Immature natural killer cell (primary cell): Measurements from ENCODE around the gene BTBD19. TPM values are rescaled to one million over a fixed set of nuclear protein-coding genes. Genes with fewer than 3 reads are reported as not detected.
"Not testable (repeated sequence)": the region's sequence is repeated elsewhere in the genome, so short reads cannot be mapped to it uniquely, and the experiment has no call there.

ENCODE experiments used
- DNase-seq, 3 donors: peaks; one replicate each; pipeline ENCODE4 v3.0.0; 2022; ENCODE audit warnings: mixed read lengths in 1 of 3
- H3K27ac Mint-ChIP-seq, 6 donors: one replicate each; pipeline ENCODE4 v1.8.0; 2020; ENCODE audit warnings: mixed read lengths in 6 of 6, mild to moderate bottlenecking in 5 of 6, inconsistent platforms in 4 of 6, moderate library complexity in 3 of 6
- H3K27me3 Mint-ChIP-seq, 3 donors: one replicate each; pipeline ENCODE4 v1.8.0; 2020 to 2021; ENCODE audit warnings: low read depth in 3 of 3, mild to moderate bottlenecking in 3 of 3, mixed read lengths in 3 of 3, moderate library complexity in 3 of 3, inconsistent platforms in 1 of 3
- H3K36me3 Mint-ChIP-seq, 3 donors: one replicate each; pipeline ENCODE4 v1.8.0; 2020; ENCODE audit warnings: mixed read lengths in 3 of 3, inconsistent platforms in 2 of 3, mild to moderate bottlenecking in 2 of 3
- H3K4me1 Mint-ChIP-seq, 2 donors: one replicate each; pipeline ENCODE4 v1.8.0; 2020; ENCODE audit warnings: inconsistent platforms in 2 of 2, mild to moderate bottlenecking in 2 of 2, mixed read lengths in 2 of 2, moderate library complexity in 1 of 2
- H3K4me3 Mint-ChIP-seq, 5 donors: one replicate each; pipeline ENCODE4 v1.8.0; 2020; ENCODE audit warnings: mild to moderate bottlenecking in 5 of 5, mixed read lengths in 5 of 5, inconsistent platforms in 3 of 5, moderate library complexity in 3 of 5
- H3K9me3 Mint-ChIP-seq, 6 donors: one replicate each; pipeline ENCODE4 v1.8.0; 2020; ENCODE audit warnings: mild to moderate bottlenecking in 6 of 6, mixed read lengths in 6 of 6, inconsistent platforms in 4 of 6, moderate library complexity in 3 of 6
- polyA plus RNA-seq, 3 donors: library from polyadenylated mRNA; unstranded; fragments of 300-500 nt; fragmentation: Illumina TruSeq; gene quantifications; one replicate each; pipeline ENCODE4 v1.2.3, GENCODE V29; 2021

BTBD19 gene
- polyA plus RNA-seq, 3 donors from 2014 or later: 0.38 TPM; not detected in 2

DNA sequence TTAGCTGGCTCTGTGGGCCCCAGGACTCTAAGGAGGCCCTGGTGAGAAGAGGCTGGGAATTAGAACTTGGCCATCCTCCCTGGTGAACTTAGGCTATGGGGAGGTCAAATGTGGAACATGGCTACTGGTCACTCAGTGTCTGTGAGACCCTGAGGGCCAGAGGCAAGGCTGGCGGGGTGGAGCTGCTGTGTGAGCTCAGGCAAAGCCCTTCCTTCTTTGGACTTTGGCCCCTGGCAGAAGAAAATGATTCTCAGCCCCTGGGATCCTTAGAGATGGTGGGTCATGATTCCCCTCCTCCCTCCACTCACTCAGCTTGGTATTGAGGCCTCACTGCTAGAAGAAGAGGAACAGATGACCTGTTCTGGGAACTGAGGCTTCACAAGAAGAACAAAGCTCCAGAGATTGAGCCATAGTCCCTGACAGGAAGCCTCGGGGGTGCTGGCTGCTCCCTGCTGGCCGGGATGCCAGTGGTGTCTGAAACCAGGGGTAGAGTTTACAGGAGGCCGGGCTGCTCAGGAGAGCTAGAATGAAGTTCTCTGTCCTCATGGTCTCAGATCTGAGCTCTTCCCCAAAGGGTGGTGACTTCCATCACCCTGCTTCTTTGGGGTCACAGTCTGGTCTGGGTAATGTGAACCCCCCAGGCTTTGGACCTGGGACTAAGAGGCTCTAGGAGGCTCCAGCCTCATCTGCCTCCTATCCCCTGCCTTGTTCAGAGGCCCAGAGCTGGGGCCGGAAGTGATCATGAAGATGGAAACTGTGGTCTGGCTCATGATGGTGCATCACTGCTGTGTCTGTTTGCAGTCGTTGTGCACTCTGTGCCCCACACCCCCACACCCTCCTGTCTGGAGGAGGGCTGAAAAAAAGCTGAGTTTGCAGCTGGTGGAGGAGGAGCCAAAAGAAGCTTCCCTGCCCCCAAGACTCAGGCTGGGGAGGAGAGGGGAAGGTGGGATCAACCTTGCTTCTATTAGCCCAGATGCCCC lies 905 bp downstream of the BTBD19 start:
- Mint-ChIP-seq H3K36me3 (peaks cover 0 to 3% (median 0%) of the 10 kb centered on the region in 3 donors), H3K4me3 (peak overlapping the region; percentile 56 to 76 (median 66))

GRCh38 chr1:44810101-44810761 lies 1.9 kb downstream of the BTBD19 start:
- Mint-ChIP-seq H3K4me3 (no peak overlapping the region), H3K36me3 (peaks cover 0 to under 1% (median 0%) of the 10 kb centered on the region in 3 donors), H3K27me3 (peaks cover 0 to 7% (median 7%) of the 10 kb centered on the region in 3 donors), H3K27ac (peak overlapping the region; percentile 67 to 98 (median 96)), H3K9me3 (no peaks in the 10 kb centered on the region), H3K4me1 (peaks cover 49 to 62% of the 10 kb centered on the region in 2 donors)
- no peak for DNase-seq

More for the DNA sequence above, 905 bp downstream of the BTBD19 start:
- H3K27me3 Mint-ChIP-seq: peaks cover 0 to 7% (median 3%) of the 10 kb centered on the region in 3 donors
- peaks cover 41 to 56% of the 10 kb centered on the region in 2 donors for H3K4me1 Mint-ChIP-seq
- peak overlapping the region; percentile 91 to 98 (median 96) for H3K27ac Mint-ChIP-seq
- no peaks in the 10 kb centered on the region for H3K9me3 Mint-ChIP-seq
- peak; percentile 73 to 82 (median 79) for DNase-seq

DNA sequence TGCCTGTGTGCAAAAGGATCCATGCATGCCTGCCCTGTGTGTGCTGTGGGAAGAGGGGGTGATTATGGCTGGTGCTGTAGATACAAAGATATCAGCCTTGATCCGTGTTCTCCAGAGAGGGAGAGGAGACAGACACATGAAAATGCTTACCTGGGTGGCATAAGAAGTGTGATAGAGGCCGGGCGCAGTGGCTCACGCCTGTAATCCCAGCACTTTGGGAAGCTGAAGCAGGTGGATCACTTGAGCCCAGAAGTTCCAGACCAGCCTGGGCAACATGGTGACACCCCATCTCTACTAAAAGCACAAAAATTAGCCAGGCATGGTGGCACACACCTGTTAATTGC lies 2.4 kb downstream of the BTBD19 start:
- H3K27me3 Mint-ChIP-seq, DNase-seq, H3K36me3 Mint-ChIP-seq, H3K9me3 Mint-ChIP-seq: not testable (repeated sequence)
- peaks cover 52 to 64% of the 10 kb centered on the region in 2 donors for H3K4me1 Mint-ChIP-seq
- peak overlapping the region in 1 of 5 donors; percentile 69 for H3K4me3 Mint-ChIP-seq
- peak overlapping the region; percentile 27 to 98 (median 72) for H3K27ac Mint-ChIP-seq

DNA sequence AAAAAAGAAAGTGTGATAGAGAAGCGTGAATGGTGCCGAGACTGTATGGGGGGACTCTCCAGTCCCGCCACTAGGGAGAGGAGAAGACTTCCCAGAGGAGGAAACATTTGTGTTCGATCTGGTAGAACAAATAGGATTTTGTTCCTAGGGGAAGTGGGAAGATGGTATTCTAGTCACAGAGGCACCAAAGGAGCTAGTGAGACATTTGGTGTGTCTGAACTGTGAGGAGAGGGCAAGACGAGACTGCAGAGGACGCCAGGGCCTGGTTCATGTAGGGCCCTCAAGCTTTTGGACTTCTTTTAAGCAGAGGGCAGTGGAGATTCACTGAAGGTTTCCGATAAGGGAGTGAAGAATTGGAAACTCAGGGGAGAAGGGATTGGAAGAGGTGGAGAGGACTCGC lies 2.9 kb downstream of the BTBD19 start:
- H3K9me3 Mint-ChIP-seq: no peaks in the 10 kb centered on the region
- H3K27ac Mint-ChIP-seq: peak overlapping the region; percentile 14 to 98 (median 50)
- H3K4me3 Mint-ChIP-seq: peak overlapping the region in 4 of 5 donors; percentile 33 to 69 (median 48)
- peaks cover 52 to 64% of the 10 kb centered on the region in 2 donors for H3K4me1 Mint-ChIP-seq
- H3K36me3 Mint-ChIP-seq: no peaks in the 10 kb centered on the region
- no peak for DNase-seq
- peaks cover 0 to 8% (median 7%) of the 10 kb centered on the region in 3 donors for H3K27me3 Mint-ChIP-seq

DNA sequence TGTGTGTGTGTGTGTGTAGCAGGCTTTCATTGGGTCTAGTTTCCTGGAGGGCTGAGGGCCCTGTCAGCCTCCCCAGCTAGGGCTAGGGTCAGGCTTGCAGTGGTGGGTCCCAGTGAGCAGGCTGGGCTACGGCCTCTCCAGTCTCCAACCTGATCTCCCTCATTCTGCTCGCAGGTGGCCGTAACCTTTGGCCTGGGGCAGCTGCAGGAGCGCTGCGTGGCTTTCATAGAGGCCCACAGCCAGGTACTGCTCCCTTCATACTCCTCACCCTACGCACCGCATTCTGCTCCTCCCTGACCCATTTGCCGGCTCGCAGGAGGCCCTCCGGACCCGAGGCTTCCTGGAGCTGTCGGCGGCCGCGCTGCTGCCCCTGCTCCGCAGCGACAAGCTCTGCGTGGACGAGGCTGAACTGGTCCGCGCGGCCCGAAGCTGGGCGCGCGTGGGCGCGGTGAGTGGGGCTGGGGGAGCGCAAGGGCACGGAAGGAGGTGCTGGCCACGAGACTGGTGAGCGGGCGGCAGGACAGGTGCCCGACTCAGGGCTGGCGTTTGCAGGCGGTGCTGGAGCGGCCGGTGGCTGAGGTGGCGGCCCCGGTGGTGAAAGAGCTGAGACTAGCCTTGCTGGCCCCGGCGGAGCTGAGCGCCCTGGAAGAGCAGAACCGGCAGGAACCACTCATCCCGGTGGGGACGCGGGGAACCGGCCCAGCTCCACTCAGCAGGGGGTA lies 4.7 kb downstream of the BTBD19 start:
- no peaks in the 10 kb centered on the region for H3K9me3 Mint-ChIP-seq
- peak overlapping the region in 4 of 5 donors; percentile 36 to 87 (median 76) for H3K4me3 Mint-ChIP-seq
- no peaks in the 10 kb centered on the region for H3K36me3 Mint-ChIP-seq
- no peak for DNase-seq
- peaks cover 0 to 13% (median 7%) of the 10 kb centered on the region in 3 donors for H3K27me3 Mint-ChIP-seq
- H3K27ac Mint-ChIP-seq: peak overlapping the region in 1 of 6 donors; percentile 67
- H3K4me1 Mint-ChIP-seq: peaks cover 53 to 55% of the 10 kb centered on the region in 2 donors

DNA sequence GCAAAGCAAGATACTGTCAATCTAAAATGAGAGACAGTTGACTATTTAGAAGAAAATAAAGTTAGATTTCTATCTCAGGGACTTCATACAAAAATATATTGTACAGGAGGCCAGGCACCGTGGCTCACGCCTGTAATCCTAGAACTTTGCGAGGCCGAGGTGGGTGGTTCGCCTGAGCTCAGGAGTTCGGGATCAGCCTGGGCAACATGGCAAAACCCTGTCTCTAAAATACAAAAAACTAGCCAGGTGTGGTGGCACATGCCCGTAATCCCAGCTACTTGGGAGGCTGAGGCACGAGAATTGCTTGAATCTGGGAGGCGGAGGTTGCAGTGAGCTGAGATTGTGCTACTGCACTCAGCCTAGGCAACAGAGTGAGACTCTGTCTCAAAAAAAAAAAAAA lies 7.6 kb downstream of the BTBD19 start:
- not testable (repeated sequence) for H3K9me3 Mint-ChIP-seq, DNase-seq, H3K36me3 Mint-ChIP-seq
- Mint-ChIP-seq H3K4me1 (peaks cover 54 to 64% of the 10 kb centered on the region in 2 donors), H3K4me3 (peak overlapping the region in 1 of 5 donors; percentile 87), H3K27me3 (peaks cover 4 to 16% (median 11%) of the 10 kb centered on the region in 3 donors), H3K27ac (peak overlapping the region in 1 of 6 donors; percentile 29)

DNA sequence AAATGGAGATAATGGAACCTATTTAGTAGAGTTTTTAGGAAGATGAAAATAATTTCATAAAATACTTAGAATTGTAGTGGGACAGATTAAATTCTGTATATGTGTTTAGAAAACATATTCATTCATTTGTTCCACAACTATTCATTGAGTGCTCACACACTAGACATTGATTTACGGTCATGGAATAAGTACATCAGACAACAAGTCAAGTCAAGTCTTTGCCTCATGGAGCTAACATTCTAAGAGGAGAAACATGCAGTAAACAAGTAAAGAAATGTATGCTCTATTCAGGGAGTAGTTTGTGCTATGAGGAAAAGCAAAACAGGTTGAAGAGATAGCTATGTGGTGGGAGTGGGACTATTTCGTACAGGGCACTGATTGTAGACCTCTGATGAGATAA lies 9.0 kb downstream of the BTBD19 start:
- Mint-ChIP-seq H3K27me3 (peaks cover 4 to 16% (median 11%) of the 10 kb centered on the region in 3 donors), H3K27ac (peak overlapping the region; percentile 54 to 100 (median 79)), H3K9me3 (no peaks in the 10 kb centered on the region), H3K4me1 (peaks cover 53 to 65% of the 10 kb centered on the region in 2 donors), H3K36me3 (no peaks in the 10 kb centered on the region), H3K4me3 (peak overlapping the region in 4 of 5 donors; percentile 9 to 72 (median 60))
- DNase-seq: no peak

GRCh38 chr1:44817771-44818495 lies 9.6 kb downstream of the BTBD19 start:
- H3K4me3 Mint-ChIP-seq: peak overlapping the region; percentile 50 to 97 (median 67)
- H3K27me3 Mint-ChIP-seq: peaks cover 4 to 16% (median 11%) of the 10 kb centered on the region in 3 donors
- H3K9me3 Mint-ChIP-seq: no peaks in the 10 kb centered on the region
- H3K36me3 Mint-ChIP-seq: no peaks in the 10 kb centered on the region
- DNase-seq: no peak
- peaks cover 51 to 65% of the 10 kb centered on the region in 2 donors for H3K4me1 Mint-ChIP-seq
- peak overlapping the region; percentile 58 to 100 (median 80) for H3K27ac Mint-ChIP-seq

DNA sequence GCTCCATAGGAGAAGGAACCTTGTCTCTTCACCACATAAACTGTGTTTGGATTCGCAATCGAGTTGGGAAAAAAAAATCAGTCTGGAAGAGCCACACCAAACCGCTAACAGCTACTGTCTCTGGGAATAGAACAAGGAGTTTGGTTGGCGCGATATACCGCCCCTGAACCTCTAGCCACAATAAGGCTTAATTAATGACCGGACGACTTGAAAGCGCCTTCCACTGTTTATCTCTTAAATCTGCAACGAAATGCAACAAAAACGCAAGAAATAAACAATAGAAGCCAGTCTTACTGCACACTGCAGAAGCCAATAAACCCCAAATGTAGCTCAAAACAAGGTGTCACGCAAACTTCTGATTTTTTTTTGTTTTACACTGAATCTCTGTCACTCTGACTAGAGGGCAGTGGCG lies 10.9 kb downstream of the BTBD19 start:
- Mint-ChIP-seq H3K36me3 (no peaks in the 10 kb centered on the region), H3K27me3 (peaks cover 4 to 16% (median 11%) of the 10 kb centered on the region in 3 donors), H3K27ac (peak overlapping the region; percentile 100), H3K4me3 (peak overlapping the region; percentile 88 to 98 (median 97)), H3K9me3 (no peaks in the 10 kb centered on the region), H3K4me1 (peaks cover 45 to 59% of the 10 kb centered on the region in 2 donors)
- DNase-seq: no peak

DNA sequence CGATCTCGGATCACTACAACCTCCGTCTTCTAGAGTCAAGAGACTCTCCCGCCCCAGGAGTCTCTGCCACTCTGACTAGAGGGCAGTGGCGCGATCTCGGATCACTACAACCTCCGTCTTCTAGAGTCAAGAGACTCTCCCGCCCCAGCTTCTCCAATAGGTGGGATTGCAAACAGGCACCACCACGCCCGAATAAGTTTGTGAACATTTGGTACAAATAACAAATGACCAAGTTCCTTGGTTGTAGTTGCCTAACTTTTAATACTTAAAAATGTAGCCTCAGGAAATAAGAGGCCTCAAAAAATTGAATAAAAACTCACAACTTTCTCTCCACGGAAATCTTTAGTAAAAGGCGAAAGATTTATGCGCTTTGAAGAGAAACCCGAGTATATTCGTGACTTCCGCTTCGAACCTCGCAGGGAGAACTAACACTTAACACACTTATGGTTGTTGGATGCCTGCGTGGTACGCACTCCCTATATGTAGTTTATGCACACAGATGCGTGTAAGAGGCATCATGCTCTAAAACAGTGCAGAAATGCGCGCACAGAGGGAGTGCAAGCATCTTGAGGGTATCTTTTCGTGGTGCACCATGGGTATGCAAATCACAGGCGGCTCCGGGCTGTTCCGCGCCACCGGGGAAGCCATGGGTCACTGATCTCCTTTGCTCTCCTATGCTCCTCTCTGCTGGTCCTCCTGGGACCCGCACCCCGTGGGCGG lies 11.4 kb downstream of the BTBD19 start:
- Mint-ChIP-seq H3K27me3 (peaks cover 4 to 16% (median 9%) of the 10 kb centered on the region in 3 donors), H3K4me1 (peaks cover 44 to 55% of the 10 kb centered on the region in 2 donors), H3K36me3 (no peaks in the 10 kb centered on the region), H3K27ac (peak overlapping the region; percentile 100), H3K4me3 (peak overlapping the region; percentile 88 to 98 (median 97)), H3K9me3 (no peaks in the 10 kb centered on the region)
- DNase-seq: peak; percentile 90 to 91 (median 91)

DNA sequence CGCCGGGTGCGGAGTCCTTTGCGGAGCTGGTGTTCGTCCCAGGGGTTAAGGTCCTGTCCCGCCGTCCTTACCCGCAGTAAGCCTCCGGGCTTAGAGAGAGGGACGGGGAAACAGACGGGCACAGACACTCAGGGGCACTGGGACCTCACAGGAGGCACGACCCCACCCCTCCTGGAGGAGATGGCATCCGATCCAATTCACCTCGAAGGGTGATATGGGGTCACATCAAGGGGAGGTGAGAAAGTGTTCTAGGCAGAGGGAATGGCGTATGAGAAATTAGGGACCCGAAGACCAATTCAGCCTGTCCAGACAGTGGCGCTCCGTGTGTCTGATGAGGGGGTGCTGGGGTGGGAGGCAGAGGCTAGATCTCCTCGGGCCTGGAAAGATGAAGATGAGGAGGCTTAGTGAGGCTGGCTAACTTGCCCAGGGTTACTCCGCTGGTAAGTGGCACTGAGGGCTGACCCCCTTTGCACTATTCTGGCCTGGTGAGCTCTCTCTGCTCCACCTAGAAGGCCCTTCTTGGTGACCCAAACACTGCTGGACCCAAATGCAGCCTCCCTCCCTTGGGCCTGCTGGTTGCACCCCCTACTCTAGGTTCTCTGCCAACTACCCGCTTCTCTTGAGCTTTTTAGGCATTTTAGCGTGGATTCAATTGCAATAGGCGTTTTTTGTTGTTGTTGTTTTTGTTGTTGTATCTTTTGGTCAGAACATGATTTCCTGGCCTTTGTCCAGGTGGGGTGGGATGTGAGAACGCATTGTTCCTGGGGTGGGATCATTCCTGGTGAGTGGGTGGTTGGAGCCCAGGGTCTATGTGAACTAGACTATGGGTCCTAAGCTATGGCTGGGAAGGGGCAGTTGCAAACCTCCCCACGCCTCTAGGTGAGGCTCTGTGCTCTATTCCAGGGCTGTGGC lies 12.3 kb downstream of the BTBD19 start:
- no peak for DNase-seq
- Mint-ChIP-seq H3K4me3 (peak overlapping the region; percentile 88 to 98 (median 97)), H3K4me1 (peaks cover 37 to 48% of the 10 kb centered on the region in 2 donors), H3K36me3 (no peaks in the 10 kb centered on the region), H3K9me3 (no peaks in the 10 kb centered on the region), H3K27ac (peak overlapping the region; percentile 100), H3K27me3 (peaks cover 6 to 16% (median 7%) of the 10 kb centered on the region in 3 donors)
